ENCODE measurements around the gene KRTAP3-3. TPM values are rescaled to one million over a fixed set of nuclear protein-coding genes. Genes with fewer than 3 reads are reported as not detected.

Gene KRTAP3-3
- total RNA-seq, 1 experiment from 2014 or later: not detected

- Histone ChIP-seq H2AK5ac (ENCODE audit: insufficient read length, low read length) (no peak overlapping the region), H3K9me3 (ENCODE audit: control insufficient read depth, low read depth, low read length) (no peaks in the 10 kb centered on the region), H2BK5ac (ENCODE audit: insufficient read length, low read length) (no peak overlapping the region), H2BK20ac (ENCODE audit: low read depth, low read length, poor library complexity, severe bottlenecking) (no peak overlapping the region), H3K23me2 (ENCODE audit: insufficient read length, low read depth, low read length, poor library complexity, severe bottlenecking) (no peaks in the 10 kb centered on the region), H3K4ac (ENCODE audit: low read depth, low read length) (no peak overlapping the region), H2BK120ac (ENCODE audit: low read depth, low read length, poor library complexity, severe bottlenecking) (no peak overlapping the region), H3K56ac (ENCODE audit: insufficient read length, low read depth, low read length) (no peak overlapping the region), H3K4me1 (ENCODE audit: insufficient read depth, low read length) (no peaks in the 10 kb centered on the region), H3K27me3 (ENCODE audit: insufficient read depth, low read length) (no peaks in the 10 kb centered on the region), H4K20me1 (ENCODE audit: control insufficient read depth, insufficient read depth, insufficient read length) (no peaks in the 10 kb centered on the region), H3K9ac (ENCODE audit: extremely low read depth, insufficient read length, low read length) (no peak overlapping the region), H3K14ac (ENCODE audit: insufficient read depth, low read length) (no peak overlapping the region), H4K8ac (replicated peaks; ENCODE audit: insufficient read length, low read depth, low read length) (no peak overlapping the region), H3K23ac (ENCODE audit: insufficient read length, low read depth, low read length) (no peak overlapping the region), H3K79me2 (ENCODE audit: insufficient read depth, low read length) (no peaks in the 10 kb centered on the region), H2BK15ac (ENCODE audit: low read depth, low read length) (no peak overlapping the region), H2BK12ac (ENCODE audit: insufficient read length, low read depth, low read length) (no peak overlapping the region), H3T11ph (ENCODE audit: low read length) (no peak overlapping the region), H3K27ac (ENCODE audit: insufficient read length, low read depth, low read length) (no peak overlapping the region), H2AFZ (ENCODE audit: low read length) (no peak overlapping the region), H3K79me1 (ENCODE audit: insufficient read depth, low read depth, low read length, poor library complexity, severe bottlenecking) (no peaks in the 10 kb centered on the region), H3K4me2 (ENCODE audit: insufficient read depth, insufficient read length, low read length) (no peak overlapping the region), H4K5ac (ENCODE audit: insufficient read length, low read depth, low read length) (no peak overlapping the region), H4K91ac (ENCODE audit: insufficient read length, low read depth, low read length) (no peak overlapping the region), H3K18ac (ENCODE audit: insufficient read length, low read depth, low read length) (no peak overlapping the region)
- Mint-ChIP-seq H3K4me1 (peaks cover 12 to 20% of the 10 kb centered on the region in 2 experiments), H3K27me3 (ENCODE audit: low read depth) (no peaks in the 10 kb centered on the region; the same call in 1 of the 2 replicates), H3K9me3 (no peaks in the 10 kb centered on the region), H3K36me3 (ENCODE audit: insufficient read depth in 1 of 3, low read depth in 3 of 3) (no peaks in the 10 kb centered on the region), H3K27ac (no peak overlapping the region), H3K4me3 (no peak overlapping the region)
- no CpG with 5 or more reads among the region's 1 CpG for WGBS (ENCODE audit: extremely low coverage, insufficient read length, low lambda C conversion rate)
- DNase-seq: no peak
- TF ChIP-seq CTCF (conservative IDR thresholded peaks at IDR 0.05): no peak
These were observed 41.3 kb downstream of the KRTAP3-3 start for GRCh38 chr17:40952661-40953060.

All from H9 (cell line).